ENCODE data around the gene ZNF143.
"Not testable (repeated sequence)": the region's sequence is repeated elsewhere in the genome, so short reads cannot be mapped to it uniquely, and the experiment has no call there.

The ZNF143 gene

DNA sequence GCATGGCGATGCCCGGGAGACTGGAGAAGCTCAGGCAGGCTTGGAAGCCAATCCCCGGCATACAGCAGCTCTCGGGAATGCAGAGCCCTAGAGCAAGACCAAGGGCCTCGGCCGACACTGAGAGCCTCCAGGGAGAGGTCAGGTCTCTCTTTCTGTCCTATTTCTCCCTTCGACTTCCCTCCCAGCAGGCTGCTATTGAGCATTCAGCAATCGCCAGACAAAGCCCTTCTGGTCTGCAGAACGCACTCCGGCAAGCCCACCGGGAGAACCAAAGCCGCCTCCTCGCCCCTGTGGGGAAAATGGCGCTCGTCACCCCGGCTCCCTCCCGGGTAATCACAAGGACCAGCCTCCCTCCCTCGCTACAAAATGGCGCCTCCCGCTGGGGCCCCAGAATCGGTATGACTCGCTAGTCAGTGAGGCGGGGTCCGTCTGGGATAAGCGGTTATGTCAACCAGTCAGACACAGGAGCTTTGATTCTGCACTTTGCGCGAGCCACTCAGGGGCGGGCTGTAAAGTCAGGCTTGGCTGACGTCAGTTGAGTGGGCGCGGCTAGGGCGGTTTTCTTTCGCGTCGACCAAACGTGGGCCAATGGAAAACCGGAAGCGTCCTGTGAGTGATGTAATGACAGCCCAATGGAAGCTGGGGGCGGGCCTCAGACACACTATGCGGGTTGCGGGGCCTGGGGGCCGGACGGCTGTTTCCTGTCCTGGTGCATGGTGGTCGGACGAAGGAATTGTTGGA lies at the start of gene ZNF143:
TSS of gene ZNF143 (plus strand) at position 691 of the 741 bp plus-strand sequence. CDS start 10,297 bp downstream, outside the sequence.
- peak within 1 kb of the TSS; percentile 98 for H3K4me3 Mint-ChIP-seq
- peak within 1 kb of the TSS; percentile 99 for H3K27ac Mint-ChIP-seq
- no peaks in the 10 kb centered on the region for H3K9me3 Mint-ChIP-seq (ENCODE audit: low read depth)
- peaks cover 7% of the 10 kb centered on the region for H3K36me3 Mint-ChIP-seq
- no peaks in the 10 kb centered on the region for H3K27me3 Mint-ChIP-seq
- H3K4me1 Mint-ChIP-seq (ENCODE audit: low read depth) = peaks cover 26% of the 10 kb centered on the region

DNA sequence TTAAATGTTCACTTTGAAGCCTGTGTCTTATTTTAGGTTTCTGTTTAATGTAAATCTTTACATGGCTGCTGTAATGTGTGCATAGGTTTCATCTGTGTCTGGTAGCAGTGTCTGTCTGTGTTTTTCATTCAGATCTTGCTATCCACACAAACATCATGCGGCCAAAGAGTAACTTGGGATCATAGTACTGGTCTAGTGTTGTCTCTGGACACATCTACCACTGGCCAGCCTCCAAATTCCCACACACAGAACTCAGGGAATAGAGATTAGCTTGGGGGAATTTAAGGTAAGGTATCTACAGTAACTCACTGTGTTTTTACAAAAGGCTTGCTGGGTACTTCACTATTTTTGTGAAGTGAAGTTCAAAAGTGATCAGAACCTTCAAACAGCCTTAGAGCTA lies 32.1 kb upstream of the ZNF143 start:
- Mint-ChIP-seq H3K27me3 (no peaks in the 10 kb centered on the region), H3K27ac (no peak overlapping the region), H3K36me3 (peaks cover 8% of the 10 kb centered on the region), H3K4me1 (ENCODE audit: low read depth) (no peaks in the 10 kb centered on the region), H3K9me3 (ENCODE audit: low read depth) (no peaks in the 10 kb centered on the region), H3K4me3 (no peak overlapping the region)

- Mint-ChIP-seq H3K27ac (no peak overlapping the region), H3K9me3 (ENCODE audit: low read depth) (no peaks in the 10 kb centered on the region), H3K4me3 (no peak overlapping the region), H3K27me3 (no peaks in the 10 kb centered on the region), H3K4me1 (ENCODE audit: low read depth) (no peaks in the 10 kb centered on the region), H3K36me3 (peaks cover 12% of the 10 kb centered on the region)
Measured at GRCh38 chr11:9438611-9439010, 22.2 kb upstream of the ZNF143 start.

- peaks cover 5% of the 10 kb centered on the region for H3K36me3 Mint-ChIP-seq
- peak overlapping the region; percentile 72 for H3K27ac Mint-ChIP-seq
- H3K27me3 Mint-ChIP-seq = no peaks in the 10 kb centered on the region
- H3K9me3 Mint-ChIP-seq (ENCODE audit: low read depth) = no peaks in the 10 kb centered on the region
- peaks cover 10% of the 10 kb centered on the region for H3K4me1 Mint-ChIP-seq (ENCODE audit: low read depth)
- no peak overlapping the region for H3K4me3 Mint-ChIP-seq
Measured at GRCh38 chr11:9446230-9446629, 14.6 kb upstream of the ZNF143 start.

DNA sequence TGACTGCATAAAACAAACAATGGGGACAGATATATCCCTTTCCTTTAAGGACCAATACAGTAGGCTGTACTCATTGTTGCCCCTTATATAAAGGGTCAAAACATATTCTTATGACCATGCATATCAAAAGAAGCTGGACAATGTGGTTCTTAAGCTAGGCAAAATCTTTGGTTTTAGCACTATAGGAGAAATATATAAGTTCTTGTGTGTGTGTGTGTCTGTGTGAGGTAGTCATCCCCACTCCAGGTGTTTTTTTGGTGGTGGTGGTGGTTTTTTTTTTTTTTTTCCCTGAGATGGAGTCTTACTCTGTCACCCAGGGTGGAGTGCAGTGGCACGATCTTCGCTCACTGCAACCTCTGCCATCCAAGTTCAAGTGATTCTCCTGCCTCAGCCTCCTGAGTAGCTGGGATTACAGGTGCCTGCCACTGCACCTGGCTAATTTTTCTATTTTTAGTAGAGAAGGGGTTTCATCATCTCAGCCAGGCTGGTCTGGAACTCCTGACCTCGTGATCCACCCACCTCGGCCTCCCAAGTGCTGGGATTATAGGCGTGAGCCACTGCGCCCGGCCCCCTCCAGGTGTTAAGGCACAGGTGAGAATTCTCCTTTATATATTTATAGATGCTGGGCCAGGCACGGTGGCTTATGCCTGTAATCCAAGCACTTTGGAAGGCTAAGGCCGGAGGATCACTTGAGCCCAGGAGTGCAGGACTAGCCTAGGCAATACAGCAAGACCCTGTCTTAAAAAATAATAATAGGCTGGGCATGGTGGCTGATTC lies 12.0 kb upstream of the ZNF143 start:
- no peak overlapping the region for H3K4me3 Mint-ChIP-seq
- H3K4me1 Mint-ChIP-seq (ENCODE audit: low read depth) = peaks cover 10% of the 10 kb centered on the region
- H3K36me3 Mint-ChIP-seq = peaks cover 3% of the 10 kb centered on the region
- no peaks in the 10 kb centered on the region for H3K9me3 Mint-ChIP-seq (ENCODE audit: low read depth)
- no peak overlapping the region for H3K27ac Mint-ChIP-seq
- H3K27me3 Mint-ChIP-seq = no peaks in the 10 kb centered on the region

GRCh38 chr11:9452023-9452422 lies 8.8 kb upstream of the ZNF143 start:
- not testable (repeated sequence) for H3K9me3 Mint-ChIP-seq (ENCODE audit: low read depth); H3K4me3 Mint-ChIP-seq; H3K36me3 Mint-ChIP-seq; H3K4me1 Mint-ChIP-seq (ENCODE audit: low read depth); H3K27ac Mint-ChIP-seq; H3K27me3 Mint-ChIP-seq

GRCh38 chr11:9455722-9456121 lies 5.1 kb upstream of the ZNF143 start:
- Mint-ChIP-seq H3K27ac (no peak overlapping the region), H3K4me1 (ENCODE audit: low read depth) (peaks cover 5% of the 10 kb centered on the region), H3K4me3 (no peak overlapping the region), H3K36me3 (peaks cover 5% of the 10 kb centered on the region), H3K27me3 (no peaks in the 10 kb centered on the region), H3K9me3 (ENCODE audit: low read depth) (no peaks in the 10 kb centered on the region)

DNA sequence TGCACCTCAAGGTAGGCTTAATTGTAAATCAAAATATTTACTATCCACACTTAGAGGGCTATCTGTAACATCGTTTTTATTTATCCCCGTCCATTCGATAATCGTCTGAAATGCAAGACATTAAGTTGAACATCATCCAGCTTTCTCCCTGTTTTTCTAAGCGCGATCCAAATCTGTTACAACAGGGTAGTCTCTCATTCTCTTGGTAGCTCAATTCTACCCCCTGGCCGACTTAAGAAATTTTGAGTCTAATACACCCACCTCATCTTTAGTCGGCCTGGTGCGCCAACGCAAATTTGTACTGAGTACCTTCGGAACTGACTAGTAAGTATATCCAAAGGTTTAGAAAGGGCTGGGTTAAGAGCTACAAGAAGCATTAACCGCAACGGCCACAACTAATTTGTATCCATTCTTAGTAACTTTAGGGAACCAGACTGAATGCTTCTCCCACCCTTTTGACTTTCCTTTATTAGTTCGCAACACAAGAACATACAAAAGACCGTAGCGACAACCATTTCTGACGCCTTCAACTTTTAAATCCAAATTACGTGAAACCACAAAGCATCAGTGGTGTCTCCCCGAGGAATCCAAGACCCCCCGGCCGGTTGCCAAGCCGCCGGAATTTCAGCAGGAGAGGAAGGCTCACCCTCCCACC lies 1.0 kb upstream of the ZNF143 start:
- H3K27ac Mint-ChIP-seq = peak overlapping the region; percentile 99
- H3K4me3 Mint-ChIP-seq = peak overlapping the region; percentile 98
- H3K9me3 Mint-ChIP-seq (ENCODE audit: low read depth) = no peaks in the 10 kb centered on the region
- no peaks in the 10 kb centered on the region for H3K27me3 Mint-ChIP-seq
- peaks cover 7% of the 10 kb centered on the region for H3K36me3 Mint-ChIP-seq
- peaks cover 26% of the 10 kb centered on the region for H3K4me1 Mint-ChIP-seq (ENCODE audit: low read depth)

DNA sequence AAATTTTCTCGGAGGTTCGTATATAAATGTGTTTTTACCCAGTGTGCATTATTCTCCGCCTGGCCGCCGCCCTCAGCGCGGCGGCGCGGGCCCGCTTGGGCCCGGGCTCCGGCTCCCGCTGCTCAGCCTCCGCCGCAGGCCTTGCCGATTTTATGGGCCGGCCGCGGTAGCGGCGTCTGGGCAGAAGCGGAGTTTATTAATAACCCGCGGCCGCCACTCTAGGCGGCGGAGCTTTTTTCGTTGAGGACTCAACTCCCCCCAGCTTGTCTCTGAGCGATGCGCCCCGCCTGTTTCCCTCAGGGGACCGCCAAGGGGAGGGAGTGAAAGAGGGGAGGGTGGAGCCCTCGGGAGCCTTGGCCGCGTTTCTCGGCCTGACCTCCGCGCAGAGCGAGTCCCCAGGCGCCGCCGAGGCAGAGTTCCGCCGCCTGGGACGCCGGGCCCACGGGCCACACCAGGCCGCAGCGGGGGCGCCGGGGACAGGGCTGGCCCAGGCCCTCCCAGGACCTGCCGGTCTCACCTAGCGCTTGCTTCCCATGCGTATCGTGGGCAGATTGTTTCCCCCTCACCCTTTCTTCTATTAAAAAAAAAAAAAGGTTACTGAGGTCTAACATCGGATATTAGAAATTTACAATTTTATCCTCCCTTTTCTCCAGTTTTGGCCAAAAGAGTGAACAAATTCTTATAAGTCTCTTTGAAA lies 399 bp downstream of the ZNF143 start:
- H3K4me1 Mint-ChIP-seq (ENCODE audit: low read depth) = peaks cover 26% of the 10 kb centered on the region
- H3K9me3 Mint-ChIP-seq (ENCODE audit: low read depth) = no peaks in the 10 kb centered on the region
- H3K27me3 Mint-ChIP-seq = no peaks in the 10 kb centered on the region
- peak overlapping the region; percentile 99 for H3K27ac Mint-ChIP-seq
- H3K36me3 Mint-ChIP-seq = peaks cover 5% of the 10 kb centered on the region
- H3K4me3 Mint-ChIP-seq = peak overlapping the region; percentile 98

DNA sequence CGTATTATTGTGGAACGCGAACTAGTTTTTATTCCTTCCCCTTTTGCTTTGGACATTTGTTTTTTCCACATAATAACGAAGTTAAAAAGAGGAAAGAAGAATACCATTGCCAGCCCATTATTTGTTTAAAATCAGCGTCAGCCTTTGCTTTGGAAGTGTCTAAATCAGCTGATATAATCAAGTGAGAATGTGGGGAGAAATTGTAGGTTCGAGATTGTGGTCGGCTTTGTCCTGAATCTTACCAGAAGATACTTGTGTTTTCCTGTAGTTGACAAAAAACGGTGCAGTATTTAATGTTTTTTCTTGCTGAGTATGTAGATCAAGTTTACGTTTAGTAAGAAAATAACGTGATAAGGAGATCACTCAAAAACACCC lies 935 bp downstream of the ZNF143 start:
- H3K27me3 Mint-ChIP-seq = no peaks in the 10 kb centered on the region
- no peaks in the 10 kb centered on the region for H3K9me3 Mint-ChIP-seq (ENCODE audit: low read depth)
- H3K4me3 Mint-ChIP-seq = peak overlapping the region; percentile 98
- H3K36me3 Mint-ChIP-seq = peaks cover 5% of the 10 kb centered on the region
- H3K4me1 Mint-ChIP-seq (ENCODE audit: low read depth) = peaks cover 26% of the 10 kb centered on the region
- peak overlapping the region; percentile 96 for H3K27ac Mint-ChIP-seq

- Mint-ChIP-seq H3K9me3 (ENCODE audit: low read depth) (no peaks in the 10 kb centered on the region), H3K4me3 (peak overlapping the region; percentile 98), H3K27ac (peak overlapping the region; percentile 96), H3K27me3 (no peaks in the 10 kb centered on the region), H3K4me1 (ENCODE audit: low read depth) (peaks cover 26% of the 10 kb centered on the region), H3K36me3 (peaks cover 5% of the 10 kb centered on the region)
Measured at GRCh38 chr11:9462172-9462799, 1.5 kb downstream of the ZNF143 start.

- H3K9me3 Mint-ChIP-seq (ENCODE audit: low read depth) = no peaks in the 10 kb centered on the region
- H3K27me3 Mint-ChIP-seq = no peaks in the 10 kb centered on the region
- peak overlapping the region; percentile 98 for H3K4me3 Mint-ChIP-seq
- H3K27ac Mint-ChIP-seq = peak overlapping the region; percentile 86
- H3K4me1 Mint-ChIP-seq (ENCODE audit: low read depth) = peaks cover 29% of the 10 kb centered on the region
- H3K36me3 Mint-ChIP-seq = peaks cover 7% of the 10 kb centered on the region
Measured at GRCh38 chr11:9462806-9463537, 2.2 kb downstream of the ZNF143 start.

- no peak overlapping the region for H3K4me3 Mint-ChIP-seq
- H3K27ac Mint-ChIP-seq = peak overlapping the region; percentile 16
Measured at GRCh38 chr11:9470765-9471164, 10.0 kb downstream of the ZNF143 start.

DNA sequence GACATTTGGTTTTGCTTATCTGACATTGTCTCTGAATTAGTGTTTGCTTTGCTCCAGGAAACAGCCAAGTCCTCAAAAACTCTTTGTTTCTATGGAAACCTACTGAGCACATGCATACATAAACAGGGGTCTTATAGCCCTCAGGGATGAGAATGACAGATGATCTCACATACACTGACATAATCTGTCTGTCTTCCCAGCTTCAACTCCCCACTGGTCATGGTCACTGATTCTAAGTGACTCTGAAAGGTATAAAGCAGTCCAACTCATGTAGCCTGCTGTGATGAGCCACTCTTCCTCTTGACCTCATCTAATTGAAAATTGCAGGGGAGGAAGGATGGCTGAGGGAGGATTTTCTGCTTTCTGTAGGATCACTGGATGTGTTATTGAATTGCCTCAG lies 12.6 kb downstream of the ZNF143 start:
- H3K27ac Mint-ChIP-seq = no peak overlapping the region
- peaks cover 9% of the 10 kb centered on the region for H3K4me1 Mint-ChIP-seq (ENCODE audit: low read depth)
- H3K27me3 Mint-ChIP-seq = no peaks in the 10 kb centered on the region
- H3K4me3 Mint-ChIP-seq = no peak overlapping the region
- peaks cover 10% of the 10 kb centered on the region for H3K36me3 Mint-ChIP-seq
- H3K9me3 Mint-ChIP-seq (ENCODE audit: low read depth) = no peaks in the 10 kb centered on the region

More at GRCh38 chr11:9470765-9471164, 10.0 kb downstream of the ZNF143 start:
- Mint-ChIP-seq H3K36me3 (peaks cover 14% of the 10 kb centered on the region), H3K4me1 (ENCODE audit: low read depth) (peaks cover 16% of the 10 kb centered on the region), H3K27me3 (no peaks in the 10 kb centered on the region), H3K9me3 (ENCODE audit: low read depth) (no peaks in the 10 kb centered on the region)

Data from activated naive CD8-positive, alpha-beta T cell (primary cell).